Fibroblast of skin of scalp (primary cell): ENCODE measurements around the gene PCED1B.

Experiments used
- DNase-seq: peaks from one replicate; pipeline ENCODE4 v3.0.0-alpha.2; 2013

The PCED1B gene

GRCh38 chr12:47280543-47281300 is 201.3 kb downstream of the PCED1B start:
- DNase-seq: no peak

GRCh38 chr12:47281667-47282171 is 202.3 kb downstream of the PCED1B start:
- DNase-seq: no peak

GRCh38 chr12:47282206-47282605 is 202.8 kb downstream of the PCED1B start:
- DNase-seq: peak; percentile 91
